ENCODE data around the gene PHF13.
A peak's percentile ranks its signal among the peaks of the same experiment; 100 is the strongest.

Gene PHF13

DNA sequence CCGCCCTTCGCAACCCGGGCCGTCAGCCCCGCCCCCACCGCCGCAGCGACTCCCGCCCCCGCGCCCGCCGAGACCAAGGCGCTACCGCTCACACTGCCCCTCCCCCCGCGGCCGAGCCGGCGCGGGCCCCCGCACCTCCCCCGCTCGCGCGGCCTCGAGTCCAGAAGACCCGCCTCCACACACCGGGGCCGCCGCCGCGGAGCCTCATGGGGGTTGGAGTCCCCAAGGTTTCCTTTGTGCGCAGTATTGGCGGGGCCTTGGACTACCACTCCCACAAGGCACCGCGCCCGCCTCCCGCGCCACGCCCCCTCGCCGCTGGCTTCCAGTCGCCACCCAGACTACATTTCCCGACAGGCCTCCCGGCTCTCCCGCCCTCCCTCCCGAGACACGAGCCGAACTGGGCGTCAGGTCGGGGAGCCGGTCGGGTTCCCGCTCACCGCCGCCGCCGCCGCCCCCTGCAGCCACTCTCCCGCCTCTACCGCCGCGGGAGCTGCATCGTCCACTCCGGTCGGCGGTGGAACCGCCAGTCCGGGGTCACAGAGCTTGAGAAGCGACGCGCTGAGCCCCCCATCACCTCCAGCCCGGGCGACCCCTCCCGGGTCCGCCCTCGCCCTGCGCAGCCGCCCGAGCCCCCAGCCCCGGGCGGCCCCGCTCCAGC lies at the start of gene PHF13:
Gene PHF13 (plus strand): TSS at position 371 of the 658 bp plus-strand sequence. CDS start 336 bp downstream, outside the sequence.
- DNase-seq, result peak; percentile 97 to 99 (median 98)

GRCh38 chr1:6569033-6569432 lies 44.5 kb upstream of the PHF13 start:
- no peak for DNase-seq

- no peak for DNase-seq
Measured at GRCh38 chr1:6570100-6570499, 43.4 kb upstream of the PHF13 start.

- DNase-seq, result no peak
Measured at GRCh38 chr1:6570987-6571386, 42.5 kb upstream of the PHF13 start.

- DNase-seq, result no peak
Measured at GRCh38 chr1:6572653-6573383, 40.7 kb upstream of the PHF13 start.

DNA sequence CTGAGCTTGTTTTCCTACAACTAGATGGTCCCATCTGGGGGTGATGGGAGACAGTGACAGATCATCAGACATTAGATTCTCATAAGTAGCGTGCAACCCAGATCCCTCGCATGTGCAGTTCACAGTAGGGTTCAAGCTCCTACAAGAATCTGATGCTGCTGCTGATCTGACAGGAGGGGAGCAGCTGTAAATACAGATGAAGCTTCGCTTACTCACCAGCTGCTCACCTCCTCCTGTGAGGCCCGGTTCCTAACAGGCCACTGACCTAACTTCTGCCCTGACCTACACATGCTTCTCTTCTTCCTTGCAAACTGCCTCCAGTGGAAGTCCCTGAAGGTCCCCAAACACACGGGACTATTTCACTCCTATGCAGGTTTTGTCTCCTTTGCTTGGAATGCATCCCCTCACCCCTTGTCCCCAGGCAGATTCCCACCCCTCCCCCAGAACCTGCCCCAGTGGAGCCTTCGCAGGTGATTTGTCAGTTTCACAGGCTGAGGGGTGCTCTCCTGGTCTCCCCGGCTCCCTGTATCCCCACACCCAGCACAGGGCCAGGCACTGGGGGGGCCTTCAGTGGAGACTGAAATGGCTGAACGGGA lies 39.4 kb upstream of the PHF13 start:
- no peak for DNase-seq

- no peak for DNase-seq
Measured at GRCh38 chr1:6574818-6575217, 38.7 kb upstream of the PHF13 start.

DNA sequence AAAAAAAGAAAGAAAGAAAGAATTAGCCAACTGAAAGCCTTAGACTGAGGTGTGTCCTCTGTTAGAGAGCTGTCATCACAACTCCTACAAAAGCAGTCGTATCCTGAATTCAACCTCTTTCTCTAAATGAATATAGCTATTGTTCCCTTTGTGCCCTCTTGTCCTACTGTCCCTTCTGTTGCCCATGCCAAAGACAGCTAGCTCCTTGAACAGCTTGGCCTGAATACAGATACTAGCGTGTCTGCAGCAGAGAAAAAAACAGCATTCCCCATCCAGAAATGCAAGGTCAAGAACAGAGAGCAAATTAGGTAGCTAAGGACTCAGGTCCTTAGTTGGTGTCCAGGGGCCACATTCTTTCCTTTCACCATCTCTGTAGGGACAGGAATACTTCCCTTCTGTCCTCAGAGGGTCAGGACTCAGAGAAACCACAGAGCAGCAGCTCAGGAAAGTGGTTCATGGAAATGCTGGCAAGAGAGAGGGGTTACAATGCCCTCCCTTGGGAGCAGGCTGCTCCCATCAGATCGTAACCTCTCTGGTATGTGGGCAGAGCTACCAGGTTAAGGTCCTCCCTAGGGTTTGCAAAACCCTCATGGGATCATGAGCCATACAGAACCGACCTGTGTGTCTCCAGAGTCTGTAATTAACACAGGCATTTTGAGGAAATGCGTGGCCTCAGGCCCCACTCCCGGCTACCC lies 35.6 kb upstream of the PHF13 start:
- DNase-seq, result no peak

DNA sequence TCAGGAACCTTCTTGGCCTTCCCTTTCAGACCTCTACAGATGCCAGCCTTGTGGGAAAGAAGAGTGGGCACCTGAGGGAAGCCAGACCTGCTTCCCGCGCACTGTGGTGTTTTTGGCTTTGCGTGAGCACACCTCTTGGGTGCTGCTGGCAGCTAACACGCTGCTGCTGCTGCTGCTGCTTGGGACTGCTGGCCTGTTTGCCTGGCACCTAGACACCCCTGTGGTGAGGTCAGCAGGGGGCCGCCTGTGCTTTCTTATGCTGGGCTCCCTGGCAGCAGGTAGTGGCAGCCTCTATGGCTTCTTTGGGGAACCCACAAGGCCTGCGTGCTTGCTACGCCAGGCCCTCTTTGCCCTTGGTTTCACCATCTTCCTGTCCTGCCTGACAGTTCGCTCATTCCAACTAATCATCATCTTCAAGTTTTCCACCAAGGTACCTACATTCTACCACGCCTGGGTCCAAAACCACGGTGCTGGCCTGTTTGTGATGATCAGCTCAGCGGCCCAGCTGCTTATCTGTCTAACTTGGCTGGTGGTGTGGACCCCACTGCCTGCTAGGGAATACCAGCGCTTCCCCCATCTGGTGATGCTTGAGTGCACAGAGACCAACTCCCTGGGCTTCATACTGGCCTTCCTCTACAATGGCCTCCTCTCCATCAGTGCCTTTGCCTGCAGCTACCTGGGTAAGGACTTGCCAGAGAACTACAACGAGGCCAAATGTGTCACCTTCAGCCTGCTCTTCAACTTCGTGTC lies 34.7 kb upstream of the PHF13 start:
- no peak for DNase-seq

DNA sequence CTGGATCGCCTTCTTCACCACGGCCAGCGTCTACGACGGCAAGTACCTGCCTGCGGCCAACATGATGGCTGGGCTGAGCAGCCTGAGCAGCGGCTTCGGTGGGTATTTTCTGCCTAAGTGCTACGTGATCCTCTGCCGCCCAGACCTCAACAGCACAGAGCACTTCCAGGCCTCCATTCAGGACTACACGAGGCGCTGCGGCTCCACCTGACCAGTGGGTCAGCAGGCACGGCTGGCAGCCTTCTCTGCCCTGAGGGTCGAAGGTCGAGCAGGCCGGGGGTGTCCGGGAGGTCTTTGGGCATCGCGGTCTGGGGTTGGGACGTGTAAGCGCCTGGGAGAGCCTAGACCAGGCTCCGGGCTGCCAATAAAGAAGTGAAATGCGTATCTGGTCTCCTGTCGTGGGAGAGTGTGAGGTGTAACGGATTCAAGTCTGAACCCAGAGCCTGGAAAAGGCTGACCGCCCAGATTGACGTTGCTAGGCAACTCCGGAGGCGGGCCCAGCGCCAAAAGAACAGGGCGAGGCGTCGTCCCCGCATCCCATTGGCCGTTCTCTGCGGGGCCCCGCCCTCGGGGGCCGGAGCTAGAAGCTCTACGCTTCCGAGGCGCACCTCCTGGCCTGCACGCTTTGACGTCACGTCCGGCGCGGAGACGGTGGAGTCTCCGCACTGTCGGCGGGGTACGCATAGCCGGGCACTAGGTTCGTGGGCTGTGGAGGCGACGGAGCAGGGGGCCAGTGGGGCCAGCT lies 34.0 kb upstream of the PHF13 start, which contains the start of gene ZBTB48:
Gene ZBTB48 (plus strand): TSS at position 621 of the 745 bp plus-strand sequence. CDS start 616 bp downstream, outside the sequence.
- peak; percentile 86 to 95 (median 90) for DNase-seq

- DNase-seq, result no peak
Measured at GRCh38 chr1:6580119-6580592, 33.4 kb upstream of the PHF13 start.

DNA sequence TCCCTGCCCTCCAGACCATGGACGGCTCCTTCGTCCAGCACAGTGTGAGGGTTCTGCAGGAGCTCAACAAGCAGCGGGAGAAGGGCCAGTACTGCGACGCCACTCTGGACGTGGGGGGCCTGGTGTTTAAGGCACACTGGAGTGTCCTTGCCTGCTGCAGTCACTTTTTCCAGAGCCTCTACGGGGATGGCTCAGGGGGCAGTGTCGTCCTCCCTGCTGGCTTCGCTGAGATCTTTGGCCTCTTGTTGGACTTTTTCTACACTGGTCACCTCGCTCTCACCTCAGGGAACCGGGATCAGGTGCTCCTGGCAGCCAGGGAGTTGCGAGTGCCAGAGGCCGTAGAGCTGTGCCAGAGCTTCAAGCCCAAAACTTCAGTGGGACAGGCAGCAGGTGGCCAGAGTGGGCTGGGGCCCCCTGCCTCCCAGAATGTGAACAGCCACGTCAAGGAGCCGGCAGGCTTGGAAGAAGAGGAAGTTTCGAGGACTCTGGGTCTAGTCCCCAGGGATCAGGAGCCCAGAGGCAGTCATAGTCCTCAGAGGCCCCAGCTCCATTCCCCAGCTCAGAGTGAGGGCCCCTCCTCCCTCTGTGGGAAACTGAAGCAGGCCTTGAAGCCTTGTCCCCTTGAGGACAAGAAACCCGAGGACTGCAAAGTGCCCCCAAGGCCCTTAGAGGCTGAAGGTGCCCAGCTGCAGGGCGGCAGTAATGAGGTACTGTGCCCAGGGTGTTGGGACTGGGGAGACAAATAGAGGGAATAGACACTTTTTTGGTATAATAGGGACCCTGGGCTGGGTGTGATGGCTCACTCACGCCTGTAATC lies 32.7 kb upstream of the PHF13 start:
- DNase-seq, result no peak

DNA sequence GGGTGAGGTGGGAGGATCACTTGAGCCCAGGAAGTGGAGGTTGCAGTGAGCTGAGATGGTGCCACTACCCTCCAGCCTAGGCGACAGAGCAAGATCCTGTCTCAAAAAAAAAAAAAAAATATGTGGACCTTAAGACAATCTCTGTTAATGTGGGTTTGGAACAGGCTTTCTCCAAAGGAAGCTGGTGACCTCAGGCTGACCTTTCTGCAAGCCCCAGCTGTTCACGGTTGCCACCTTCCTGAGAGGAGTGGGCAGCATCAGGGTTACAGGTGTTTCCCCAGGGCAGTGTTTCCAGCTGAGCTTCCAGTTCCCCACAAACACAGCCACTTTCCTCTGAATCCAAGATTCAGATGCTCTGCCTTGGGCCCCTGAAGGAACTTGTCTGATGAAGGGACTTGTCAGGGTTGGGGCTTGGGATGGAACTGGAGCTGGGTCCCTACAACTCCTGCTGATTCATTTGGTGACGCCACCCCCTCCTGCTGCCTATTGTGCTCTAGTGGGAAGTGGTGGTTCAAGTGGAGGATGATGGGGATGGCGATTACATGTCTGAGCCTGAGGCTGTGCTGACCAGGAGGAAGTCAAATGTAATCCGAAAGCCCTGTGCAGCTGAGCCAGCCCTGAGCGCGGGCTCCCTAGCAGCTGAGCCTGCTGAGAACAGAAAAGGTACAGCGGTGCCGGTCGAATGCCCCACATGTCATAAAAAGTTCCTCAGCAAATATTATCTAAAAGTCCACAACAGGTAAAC lies 31.8 kb upstream of the PHF13 start:
- DNase-seq, result no peak

GRCh38 chr1:6582370-6582769 lies 31.2 kb upstream of the PHF13 start:
- DNase-seq, result no peak

GRCh38 chr1:6584126-6585080 lies 29.1 kb upstream of the PHF13 start:
- no peak for DNase-seq

- no peak for DNase-seq
Measured at GRCh38 chr1:6585081-6585722, 28.3 kb upstream of the PHF13 start.

GRCh38 chr1:6585841-6586240 lies 27.7 kb upstream of the PHF13 start:
- DNase-seq, result no peak

- DNase-seq, result no peak
Measured at GRCh38 chr1:6586404-6586816, 27.1 kb upstream of the PHF13 start.

Measured in activated naive CD4-positive, alpha-beta T cell (primary cell).